Fibroblast of lung (primary cell): ENCODE measurements around the gene HIBCH.

Source experiments
- CTCF ChIP-seq, 2 donors: IDR thresholded peaks in 1 of 2; conservative IDR thresholded peaks in 1 of 2; 1 replicate in 1 of 2; 2 replicates in 1 of 2; pipeline ENCODE4 v1.5.1; 2011 to 2012; ENCODE audit warnings: low read length in 2 of 2, control low read depth in 1 of 2, inconsistent platforms in 1 of 2, low read depth in 1 of 2, mild to moderate bottlenecking in 1 of 2
- EZH2 ChIP-seq: IDR thresholded peaks from 2 replicates; pipeline ENCODE4 v1.5.1; 2012; ENCODE audit warnings: low read length, control low read depth, mild to moderate bottlenecking; ENCODE audit errors: missing control alignments

- TF ChIP-seq CTCF (conservative IDR thresholded peaks at IDR 0.05 in 1 of 2, IDR thresholded peaks at IDR 0.05 in 1 of 2; ENCODE audit: low read depth in 1 of 2, low read length in 2 of 2) (peak; percentile 33 to 35), EZH2 (no peak)
Observed at GRCh38 chr2:190180313-190181122, 139.1 kb downstream of the HIBCH start.
